ENCODE measurements around the gene CDK18. TPM values are rescaled to one million over a fixed set of nuclear protein-coding genes. Genes with fewer than 3 reads are reported as not detected.

The CDK18 gene
- total RNA-seq, 1 donor from 2014 or later = 2.6 TPM

- no peak overlapping the region for H3K4me3 Mint-ChIP-seq
- H3K27ac Mint-ChIP-seq = no peak overlapping the region
- TF ChIP-seq CTCF (IDR thresholded peaks at IDR 0.05) = no peak
- ChIA-PET POLR2A (no interaction called here), CTCF (interaction anchor here (1.6 to 2.0 kb wide), 2 partner anchors 11 to 160 kb away, joined by 4 to 8 read pairs; no protein-coding TSS in a partner anchor)
- ATAC-seq (ENCODE audit: low read depth) = no peak
- H3K9me3 Mint-ChIP-seq = no peaks in the 10 kb centered on the region
- peaks cover 5% of the 10 kb centered on the region for H3K4me1 Mint-ChIP-seq
- DNase-seq = no peak
- intact Hi-C loops (cut with micrococcal nuclease) = no loop called here
- H3K36me3 Mint-ChIP-seq (ENCODE audit: low read depth) = no peaks in the 10 kb centered on the region
- H3K27me3 Mint-ChIP-seq = peaks cover 4% of the 10 kb centered on the region
These were observed 10.0 kb downstream of the CDK18 start for GRCh38 chr1:205514211-205515142.

GRCh38 chr1:205515781-205516253, 11.3 kb downstream of the CDK18 start:
- intact Hi-C loops (cut with micrococcal nuclease) = no loop called here
- ATAC-seq (ENCODE audit: low read depth) = no peak
- no peak overlapping the region for H3K27ac Mint-ChIP-seq

GRCh38 chr1:205516362-205516761, 11.9 kb downstream of the CDK18 start:
- no peak for TF ChIP-seq CTCF (IDR thresholded peaks at IDR 0.05)
- H3K36me3 Mint-ChIP-seq (ENCODE audit: low read depth) = no peaks in the 10 kb centered on the region
- no peak overlapping the region for H3K27ac Mint-ChIP-seq
- H3K9me3 Mint-ChIP-seq = no peaks in the 10 kb centered on the region
- peaks cover 5% of the 10 kb centered on the region for H3K4me1 Mint-ChIP-seq
- DNase-seq (no peak), ATAC-seq (ENCODE audit: low read depth) (no peak)
- ChIA-PET POLR2A (no interaction called here), CTCF (interaction anchor here (1.6 to 2.0 kb wide), 2 partner anchors 9 to 162 kb away, joined by 4 to 8 read pairs; no protein-coding TSS in a partner anchor)
- intact Hi-C loops (cut with micrococcal nuclease) = no loop called here
- no peak overlapping the region for H3K4me3 Mint-ChIP-seq
- peaks cover 6% of the 10 kb centered on the region for H3K27me3 Mint-ChIP-seq

More at GRCh38 chr1:205515781-205516253, 11.3 kb downstream of the CDK18 start:
- H3K4me3 Mint-ChIP-seq = no peak overlapping the region
- H3K27me3 Mint-ChIP-seq = peaks cover 6% of the 10 kb centered on the region
- H3K36me3 Mint-ChIP-seq (ENCODE audit: low read depth) = no peaks in the 10 kb centered on the region
- no peaks in the 10 kb centered on the region for H3K9me3 Mint-ChIP-seq
- CTCF ChIA-PET = interaction anchor here (1.6 to 2.0 kb wide), 2 partner anchors 9 to 162 kb away, joined by 4 to 8 read pairs; no protein-coding TSS in a partner anchor
- DNase-seq = no peak
- H3K4me1 Mint-ChIP-seq = peaks cover 5% of the 10 kb centered on the region
- no peak for TF ChIP-seq CTCF (IDR thresholded peaks at IDR 0.05)
- POLR2A ChIA-PET = no interaction called here

- H3K27ac Mint-ChIP-seq = no peak overlapping the region
- TF ChIP-seq CTCF (IDR thresholded peaks at IDR 0.05) = no peak
- H3K9me3 Mint-ChIP-seq = no peaks in the 10 kb centered on the region
- ChIA-PET POLR2A (no interaction called here), CTCF (no interaction called here)
- H3K36me3 Mint-ChIP-seq (ENCODE audit: low read depth) = no peaks in the 10 kb centered on the region
- no peak for DNase-seq
- H3K4me1 Mint-ChIP-seq = peaks cover 5% of the 10 kb centered on the region
- H3K4me3 Mint-ChIP-seq = no peak overlapping the region
- H3K27me3 Mint-ChIP-seq = peaks cover 6% of the 10 kb centered on the region
- no peak for ATAC-seq (ENCODE audit: low read depth)
- intact Hi-C loops (cut with micrococcal nuclease) = no loop called here
These were observed 12.8 kb downstream of the CDK18 start for GRCh38 chr1:205517288-205517687.

GRCh38 chr1:205517763-205518162, 13.3 kb downstream of the CDK18 start:
- H3K27ac Mint-ChIP-seq = no peak overlapping the region
- CTCF ChIA-PET = no interaction called here
- intact Hi-C loops (cut with micrococcal nuclease) = no loop called here

More at GRCh38 chr1:205517763-205518162, 13.3 kb downstream of the CDK18 start:
- no peak for TF ChIP-seq CTCF (IDR thresholded peaks at IDR 0.05)
- no peaks in the 10 kb centered on the region for H3K36me3 Mint-ChIP-seq (ENCODE audit: low read depth)
- peaks cover 6% of the 10 kb centered on the region for H3K27me3 Mint-ChIP-seq
- no peak overlapping the region for H3K4me3 Mint-ChIP-seq
- no peak for DNase-seq
- POLR2A ChIA-PET = no interaction called here
- peaks cover 5% of the 10 kb centered on the region for H3K4me1 Mint-ChIP-seq
- H3K9me3 Mint-ChIP-seq = no peaks in the 10 kb centered on the region
- ATAC-seq (ENCODE audit: low read depth) = no peak

All from activated B cell treated with CpG ODN at 0.5 μM for 24 hours (primary cell).